ENCODE results near the gene CCDC60. TPM values are rescaled to one million over a fixed set of nuclear protein-coding genes. Genes with fewer than 3 reads are reported as not detected.

The CCDC60 gene
- total and polyA plus RNA-seq, 12 donors = not detected

DNA sequence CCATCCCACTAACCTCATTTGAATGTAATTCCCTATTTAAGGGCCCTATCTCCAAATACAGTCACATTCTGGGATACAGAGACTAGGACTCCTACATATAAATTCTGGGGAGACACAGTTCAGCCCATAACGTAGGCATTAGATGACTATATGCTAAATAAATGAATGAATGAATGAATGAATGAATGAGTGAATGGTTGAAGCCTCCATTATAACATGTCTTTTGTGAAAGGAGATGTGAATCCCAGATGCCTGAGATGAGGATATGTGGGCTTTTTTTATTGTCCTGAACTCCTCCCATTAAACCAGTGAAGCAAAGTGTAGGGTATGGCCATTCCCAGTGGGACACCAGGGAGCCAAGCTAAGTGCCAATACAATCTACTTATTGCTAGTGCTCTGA, 238.6 kb downstream of the CCDC60 start:
- WGBS, 4 donors = 74 to 79% (median 77%) methylated on average over 1 of the region's 1 CpG
- Histone ChIP-seq H3K4me3 (no peak overlapping the region), H3K36me3 (replicated peaks in 1 of 2) (no peaks in the 10 kb centered on the region), H3K27me3 (no peaks in the 10 kb centered on the region), H3K27ac (no peak overlapping the region), H3K4me1 (replicated peaks in 1 of 2) (no peaks in the 10 kb centered on the region), H3K9me3 (replicated peaks in 1 of 3) (no peaks in the 10 kb centered on the region)
- no peak for TF ChIP-seq POLR2A (IDR thresholded peaks at IDR 0.05)
- TF ChIP-seq, protein P1, sequence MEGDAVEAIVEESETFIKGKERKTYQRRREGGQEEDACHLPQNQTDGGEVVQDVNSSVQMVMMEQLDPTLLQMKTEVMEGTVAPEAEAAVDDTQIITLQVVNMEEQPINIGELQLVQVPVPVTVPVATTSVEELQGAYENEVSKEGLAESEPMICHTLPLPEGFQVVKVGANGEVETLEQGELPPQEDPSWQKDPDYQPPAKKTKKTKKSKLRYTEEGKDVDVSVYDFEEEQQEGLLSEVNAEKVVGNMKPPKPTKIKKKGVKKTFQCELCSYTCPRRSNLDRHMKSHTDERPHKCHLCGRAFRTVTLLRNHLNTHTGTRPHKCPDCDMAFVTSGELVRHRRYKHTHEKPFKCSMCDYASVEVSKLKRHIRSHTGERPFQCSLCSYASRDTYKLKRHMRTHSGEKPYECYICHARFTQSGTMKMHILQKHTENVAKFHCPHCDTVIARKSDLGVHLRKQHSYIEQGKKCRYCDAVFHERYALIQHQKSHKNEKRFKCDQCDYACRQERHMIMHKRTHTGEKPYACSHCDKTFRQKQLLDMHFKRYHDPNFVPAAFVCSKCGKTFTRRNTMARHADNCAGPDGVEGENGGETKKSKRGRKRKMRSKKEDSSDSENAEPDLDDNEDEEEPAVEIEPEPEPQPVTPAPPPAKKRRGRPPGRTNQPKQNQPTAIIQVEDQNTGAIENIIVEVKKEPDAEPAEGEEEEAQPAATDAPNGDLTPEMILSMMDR (IDR thresholded peaks at IDR 0.05) = no peak
- DNase-seq = no peak
- intact Hi-C loops (cut with DNase I) = no loop called here

DNA sequence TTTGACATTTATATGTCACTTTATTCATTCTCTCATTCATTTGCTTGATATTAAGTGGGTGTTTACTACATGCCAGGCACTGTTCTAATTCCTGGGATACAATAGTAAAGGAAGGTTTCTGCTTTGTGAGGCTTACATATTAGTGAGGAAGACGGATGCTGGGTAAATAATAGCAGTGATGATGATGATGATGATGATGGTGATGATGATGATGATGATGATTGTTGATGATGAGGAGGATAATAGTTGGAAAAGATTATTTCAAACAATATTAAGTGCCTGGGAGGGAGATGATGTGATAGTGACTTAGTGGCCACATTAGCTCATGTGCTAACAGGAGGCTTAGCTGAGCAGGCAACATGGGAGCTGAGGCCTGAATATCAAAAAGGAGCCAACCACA, 239.7 kb downstream of the CCDC60 start:
- Histone ChIP-seq H3K9me3 (replicated peaks in 1 of 3) (no peaks in the 10 kb centered on the region), H3K4me3 (no peak overlapping the region), H3K4me1 (replicated peaks in 1 of 2) (no peaks in the 10 kb centered on the region), H3K36me3 (replicated peaks in 1 of 2) (no peaks in the 10 kb centered on the region), H3K27ac (no peak overlapping the region), H3K27me3 (no peaks in the 10 kb centered on the region)
- intact Hi-C loops (cut with DNase I) = no loop called here
- no peak for DNase-seq
- no peak for TF ChIP-seq POLR2A (IDR thresholded peaks at IDR 0.05)
- TF ChIP-seq, protein P1 (IDR thresholded peaks at IDR 0.05) = no peak
- WGBS, 4 donors = 85 to 90% (median 87%) methylated on average over 1 of the region's 1 CpG

GRCh38 chr12:119576118-119576810, 241.7 kb downstream of the CCDC60 start:
- DNase-seq = no peak
- Histone ChIP-seq H3K27me3 (no peaks in the 10 kb centered on the region), H3K27ac (no peak overlapping the region), H3K36me3 (replicated peaks in 1 of 2) (no peaks in the 10 kb centered on the region), H3K9me3 (replicated peaks in 1 of 3) (no peaks in the 10 kb centered on the region), H3K4me3 (no peak overlapping the region), H3K4me1 (replicated peaks in 1 of 2) (no peaks in the 10 kb centered on the region)
- WGBS, 4 donors = 61 to 70% (median 66%) methylated on average over 8 of the region's 8 CpGs
- no peak for TF ChIP-seq POLR2A (IDR thresholded peaks at IDR 0.05)
- TF ChIP-seq, protein P1 (IDR thresholded peaks at IDR 0.05) = no peak
- intact Hi-C loops (cut with DNase I) = no loop called here

- 48 to 59% (median 55%) methylated on average over 1 of the region's 1 CpG for WGBS, 4 donors
- no peak for DNase-seq
- H3K4me3 ChIP-seq = no peak overlapping the region
- TF ChIP-seq, protein P1 (IDR thresholded peaks at IDR 0.05) = no peak
- TF ChIP-seq POLR2A (IDR thresholded peaks at IDR 0.05) = no peak
- no peaks in the 10 kb centered on the region for H3K9me3 ChIP-seq (replicated peaks in 1 of 3)
- intact Hi-C loops (cut with DNase I) = no loop called here
- H3K4me1 ChIP-seq (replicated peaks in 1 of 2) = no peaks in the 10 kb centered on the region
- H3K36me3 ChIP-seq (replicated peaks in 1 of 2) = no peaks in the 10 kb centered on the region
- H3K27ac ChIP-seq = no peak overlapping the region
- no peaks in the 10 kb centered on the region for H3K27me3 ChIP-seq
Measured at GRCh38 chr12:119576915-119577314, 242.4 kb downstream of the CCDC60 start.

All from adrenal gland (tissue), 12 donors.